Smooth muscle cell of the coronary artery (primary cell): ENCODE results near the gene ERVFRD-1. TPM values are rescaled to one million over a fixed set of nuclear protein-coding genes. Genes with fewer than 3 reads are reported as not detected.

Experiments
- total RNA-seq: library from RNA; depleted of rRNA; stranded (reverse); fragments of >200 nt; gene quantifications from 2 replicates; pipeline ENCODE4 v1.2.3, GENCODE V29; 2014; ENCODE audit warnings: low replicate concordance

Gene ERVFRD-1
- total RNA-seq, result not detected in 2 replicates

GRCh38 chr6:11110921-11111768, at the start of gene ERVFRD-1:
ERVFRD-1 (minus strand) TSS chr6:11111725; CDS start chr6:11105310, 6,415 bp downstream.

GRCh38 chr6:11093626-11094410, 17.7 kb downstream of the ERVFRD-1 start, which contains the start of gene SMIM13:
SMIM13 (plus strand) TSS chr6:11093834; CDS start chr6:11094314, 480 bp downstream.

Other genes starting within 250 kb of the ERVFRD-1 start
- gene GCM2, start 229.7 kb downstream of the ERVFRD-1 start, total RNA-seq, result not detected in 2 replicates
- gene SYCP2L, start 224.7 kb downstream of the ERVFRD-1 start, total RNA-seq, result 0.08 TPM in 1 of 2 replicates, not detected in the other
- 0.12 TPM in 1 of 2 replicates, not detected in the other for gene ELOVL2, start 67.4 kb downstream of the ERVFRD-1 start, total RNA-seq
- gene SMIM13, start 17.9 kb downstream of the ERVFRD-1 start, total RNA-seq, result 4.1 and 7.7 TPM in 2 replicates
- gene NEDD9, start 120.9 kb upstream of the ERVFRD-1 start, total RNA-seq, result 2.6 and 17.1 TPM in 2 replicates